Measurements from ENCODE around the gene STBD1.

STBD1 gene

GRCh38 chr4:76266627-76267026, 39.9 kb upstream of the STBD1 start:
- in situ Hi-C loops (cut with HindIII; ENCODE audit: low pct_ligation_motif_present, low sequenced_read_pairs) = no loop called here
- Histone ChIP-seq H3K27me3 (replicated peaks) (peaks cover 3% of the 10 kb centered on the region), H3K27ac (no peak overlapping the region), H3K4me3 (ENCODE audit: low read depth, low read length) (no peak overlapping the region), H3K36me3 (replicated peaks) (no peaks in the 10 kb centered on the region)
- no peak for DNase-seq
- TF ChIP-seq CTCF (IDR thresholded peaks at IDR 0.05; ENCODE audit: low read depth, low read length, missing control alignments) = no peak

- Histone ChIP-seq H3K27me3 (replicated peaks) (peaks cover 3% of the 10 kb centered on the region), H3K27ac (no peak overlapping the region), H3K36me3 (replicated peaks) (no peaks in the 10 kb centered on the region), H3K4me3 (ENCODE audit: low read depth, low read length) (no peak overlapping the region)
- TF ChIP-seq CTCF (IDR thresholded peaks at IDR 0.05; ENCODE audit: low read depth, low read length, missing control alignments) = no peak
- in situ Hi-C loops (cut with HindIII; ENCODE audit: low pct_ligation_motif_present, low sequenced_read_pairs) = no loop called here
- no peak for DNase-seq
Observed at GRCh38 chr4:76267811-76268210, 38.7 kb upstream of the STBD1 start.

GRCh38 chr4:76270244-76271175, 36.0 kb upstream of the STBD1 start:
- in situ Hi-C loops (cut with HindIII; ENCODE audit: low pct_ligation_motif_present, low sequenced_read_pairs) = no loop called here
- peaks cover 3% of the 10 kb centered on the region for H3K27me3 ChIP-seq (replicated peaks)
- no peaks in the 10 kb centered on the region for H3K36me3 ChIP-seq (replicated peaks)
- no peak for DNase-seq
- H3K4me3 ChIP-seq (ENCODE audit: low read depth, low read length) = no peak overlapping the region
- TF ChIP-seq CTCF (IDR thresholded peaks at IDR 0.05; ENCODE audit: low read depth, low read length, missing control alignments) = no peak
- H3K27ac ChIP-seq = no peak overlapping the region

GRCh38 chr4:76271248-76271647, 35.3 kb upstream of the STBD1 start:
- TF ChIP-seq CTCF (IDR thresholded peaks at IDR 0.05; ENCODE audit: low read depth, low read length, missing control alignments) = no peak
- in situ Hi-C loops (cut with HindIII; ENCODE audit: low pct_ligation_motif_present, low sequenced_read_pairs) = no loop called here
- H3K36me3 ChIP-seq (replicated peaks) = no peaks in the 10 kb centered on the region
- no peak for DNase-seq
- peaks cover 3% of the 10 kb centered on the region for H3K27me3 ChIP-seq (replicated peaks)
- H3K27ac ChIP-seq = no peak overlapping the region
- no peak overlapping the region for H3K4me3 ChIP-seq (ENCODE audit: low read depth, low read length)

- Histone ChIP-seq H3K27ac (no peak overlapping the region), H3K36me3 (replicated peaks) (no peaks in the 10 kb centered on the region), H3K4me3 (ENCODE audit: low read depth, low read length) (no peak overlapping the region), H3K27me3 (replicated peaks) (peaks cover 3% of the 10 kb centered on the region)
- in situ Hi-C loops (cut with HindIII; ENCODE audit: low pct_ligation_motif_present, low sequenced_read_pairs) = no loop called here
- no peak for TF ChIP-seq CTCF (IDR thresholded peaks at IDR 0.05; ENCODE audit: low read depth, low read length, missing control alignments)
- no peak for DNase-seq
Observed at GRCh38 chr4:76272073-76272472, 34.5 kb upstream of the STBD1 start.

All from brain microvascular endothelial cell (primary cell).